GM21786 (cell line): ENCODE results near the gene RUFY1.

Source experiments
- ATAC-seq: cut with Tn5 transposase; IDR thresholded peaks from one replicate; pipeline ENCODE4 v1.9.1; 2021; ENCODE audit not compliant: unreplicated experiment

Gene RUFY1

DNA sequence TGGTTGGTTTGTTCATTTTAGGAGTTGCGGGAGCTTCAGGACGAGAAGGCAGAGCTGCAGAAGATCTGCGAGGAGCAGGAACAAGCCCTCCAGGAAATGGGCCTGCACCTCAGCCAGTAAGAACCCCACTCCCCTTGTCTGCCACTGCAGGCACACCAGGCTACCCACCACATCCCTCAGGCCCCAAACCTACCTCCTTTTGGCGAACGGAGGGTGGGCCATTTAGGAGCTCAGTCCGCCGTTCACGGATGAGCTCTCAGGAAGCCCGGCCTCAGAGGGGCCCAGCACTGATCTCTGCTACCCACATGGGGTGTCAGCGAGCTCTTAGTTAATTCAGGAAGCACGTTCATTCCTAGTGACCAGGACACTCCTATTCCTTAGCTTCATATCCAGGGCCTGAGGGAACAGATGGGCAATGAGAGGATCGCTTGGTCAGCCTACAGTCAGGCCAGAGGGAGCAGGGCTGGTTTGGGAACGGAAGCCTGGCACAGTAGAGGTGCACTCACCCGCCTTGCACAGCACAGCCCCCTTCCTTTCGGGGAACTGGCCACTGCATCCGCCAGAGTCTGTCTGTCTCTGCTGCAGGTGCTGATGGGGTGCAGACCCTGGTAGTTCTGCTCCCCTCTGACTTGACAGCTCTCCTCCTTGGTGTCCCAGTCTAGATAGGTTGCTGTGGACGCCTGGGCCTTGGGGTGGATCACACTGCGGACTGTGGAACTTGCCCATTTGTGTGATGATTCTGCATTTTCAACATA is 51.7 kb downstream of the RUFY1 start:
- ATAC-seq, result no peak

DNA sequence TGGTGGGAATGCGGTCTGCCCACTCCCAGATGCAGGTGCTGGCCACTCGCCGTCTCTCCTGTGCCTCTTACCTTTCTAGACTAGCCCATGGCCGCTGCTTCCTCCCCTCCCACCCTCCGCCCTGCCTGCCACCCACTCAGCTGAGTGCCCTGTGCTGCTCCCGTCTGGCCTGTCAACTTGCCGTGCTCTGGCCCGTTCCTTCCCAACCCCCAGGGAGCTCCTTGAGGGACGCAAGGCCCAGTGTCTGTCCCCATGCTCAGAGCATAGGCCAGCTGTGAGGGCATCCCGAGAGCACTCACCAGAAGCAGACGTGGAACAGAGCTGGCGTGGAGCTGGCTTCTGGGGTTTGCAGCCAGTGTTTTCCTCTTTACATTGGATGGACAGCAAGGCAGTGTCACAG is 53.0 kb downstream of the RUFY1 start:
- ATAC-seq, result no peak

DNA sequence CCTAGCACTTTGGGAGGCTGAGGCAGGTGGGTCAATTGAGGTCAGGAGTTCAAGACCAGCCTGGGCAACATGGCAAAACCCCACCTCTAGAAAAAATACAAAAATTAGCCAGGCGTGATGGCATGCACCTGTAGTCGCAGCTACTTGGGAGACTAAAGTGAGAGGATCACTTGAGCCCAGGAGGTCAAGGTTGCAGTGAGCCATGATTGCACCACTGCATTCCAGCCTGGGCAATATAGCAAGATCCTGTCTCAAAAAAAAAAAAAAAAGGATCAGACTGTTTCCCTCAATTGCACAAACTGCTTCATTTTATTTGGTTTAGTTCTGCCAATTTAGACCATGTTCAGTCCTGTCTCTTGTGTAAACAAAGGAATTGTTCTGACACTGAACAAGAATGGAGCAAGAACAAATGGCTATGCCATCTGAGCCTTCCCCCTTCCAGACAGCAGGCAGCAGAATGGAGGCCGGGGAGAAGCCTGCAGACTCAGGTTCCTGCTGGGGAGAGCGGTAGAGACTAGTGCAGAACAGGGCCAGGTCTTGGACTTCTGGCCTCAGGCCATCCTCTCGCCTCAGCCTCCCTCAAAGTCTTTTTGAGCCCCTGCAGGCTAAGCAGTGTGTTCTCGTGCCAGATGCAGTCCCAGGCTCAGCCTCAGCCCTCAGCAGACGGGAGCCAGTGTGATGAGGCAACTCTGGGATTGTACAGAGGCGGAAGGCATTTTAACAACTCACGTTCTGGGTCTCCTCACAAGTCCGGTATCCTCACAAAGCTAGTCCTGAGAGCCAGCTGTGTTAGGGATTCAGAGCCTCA is 54.9 kb downstream of the RUFY1 start:
- no peak for ATAC-seq

DNA sequence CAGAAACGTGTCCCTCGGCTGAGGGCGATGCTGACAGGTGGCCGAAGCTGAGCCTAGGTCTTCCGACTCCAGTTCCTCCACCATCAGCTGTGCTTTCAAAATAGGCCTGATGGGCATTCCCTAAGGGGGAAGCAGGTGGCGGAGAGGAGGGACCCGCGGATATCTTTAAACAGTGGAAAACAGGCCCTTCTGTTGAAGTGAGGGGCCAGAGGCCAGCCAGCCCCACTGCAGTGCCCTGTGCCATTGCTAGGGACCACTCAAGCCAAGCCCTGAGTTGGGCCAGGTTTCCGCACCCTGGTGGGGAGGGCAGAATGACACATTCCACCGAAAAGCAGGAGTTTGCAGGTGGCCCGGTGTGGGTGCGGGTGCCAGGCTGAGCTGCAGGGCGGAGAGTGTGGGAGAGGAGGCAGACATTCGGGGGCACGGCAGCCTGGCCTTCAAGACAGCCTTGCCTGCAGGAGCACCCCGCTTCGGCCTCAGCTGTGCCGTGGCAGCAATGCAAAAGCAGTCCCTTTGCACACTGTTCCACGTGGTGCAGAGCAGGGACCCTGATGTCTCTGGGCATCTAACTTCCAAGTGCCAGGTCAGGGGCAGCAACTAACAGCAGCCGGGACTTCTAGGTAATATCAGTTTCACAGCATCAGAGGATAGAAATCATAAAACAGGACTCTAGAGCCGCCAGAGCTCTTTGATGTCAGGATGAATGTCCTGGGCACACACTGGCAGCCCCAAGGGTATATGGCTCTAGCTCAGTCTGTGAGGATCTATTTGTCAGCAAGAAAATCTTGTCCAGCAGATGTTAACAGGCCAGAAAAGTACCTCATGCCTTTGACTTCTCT is 55.9 kb downstream of the RUFY1 start:
- ATAC-seq, result no peak

DNA sequence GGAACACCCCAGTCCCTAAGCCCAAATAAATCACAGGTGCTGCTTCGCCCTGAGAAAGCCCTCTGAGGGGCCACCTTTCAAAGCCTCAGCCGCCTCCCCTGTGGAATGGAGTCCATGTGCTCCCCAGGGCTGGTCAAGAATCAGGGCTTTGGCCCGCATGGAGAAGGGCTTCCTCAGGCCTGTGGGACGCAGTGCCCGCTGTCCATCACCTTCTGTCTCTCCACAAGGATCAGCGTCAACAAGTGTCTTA is 56.5 kb downstream of the RUFY1 start:
- ATAC-seq, result no peak

DNA sequence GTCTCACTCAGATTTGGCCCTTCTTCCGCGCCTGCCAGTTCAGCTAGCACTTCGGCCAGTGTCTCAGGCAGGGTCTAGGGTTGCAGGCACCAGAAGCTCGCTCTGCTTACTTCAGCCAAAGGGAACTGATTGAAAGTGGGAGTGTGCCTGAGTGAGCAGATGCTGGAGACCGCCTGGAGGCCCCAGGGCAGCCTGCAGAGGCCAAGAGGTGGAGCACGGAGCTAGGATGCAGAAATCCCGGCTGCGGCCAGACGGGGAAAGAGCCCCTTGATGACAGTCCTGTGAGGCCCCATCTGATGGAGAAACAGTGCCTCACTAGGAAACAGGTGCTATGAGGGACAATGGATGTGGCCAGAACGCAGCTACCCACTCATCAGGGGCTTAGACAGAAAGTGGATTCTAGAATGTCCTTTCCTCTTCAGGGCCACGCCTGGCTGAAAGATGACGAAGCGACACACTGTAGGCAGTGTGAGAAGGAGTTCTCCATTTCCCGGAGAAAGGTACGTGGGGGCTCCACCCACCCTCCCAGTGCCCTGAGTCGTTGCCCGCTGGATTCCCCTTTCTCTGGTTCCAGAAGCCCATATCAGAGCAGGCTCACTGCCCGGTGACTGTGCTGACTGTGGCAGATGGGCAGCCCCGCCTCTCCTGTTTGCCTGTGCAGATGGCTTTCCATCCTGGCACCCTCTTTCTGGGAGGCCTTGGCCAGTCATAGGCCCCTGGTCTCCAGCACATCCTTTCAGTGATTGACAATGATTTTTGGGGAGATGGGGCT is 57.0 kb downstream of the RUFY1 start:
- no peak for ATAC-seq

DNA sequence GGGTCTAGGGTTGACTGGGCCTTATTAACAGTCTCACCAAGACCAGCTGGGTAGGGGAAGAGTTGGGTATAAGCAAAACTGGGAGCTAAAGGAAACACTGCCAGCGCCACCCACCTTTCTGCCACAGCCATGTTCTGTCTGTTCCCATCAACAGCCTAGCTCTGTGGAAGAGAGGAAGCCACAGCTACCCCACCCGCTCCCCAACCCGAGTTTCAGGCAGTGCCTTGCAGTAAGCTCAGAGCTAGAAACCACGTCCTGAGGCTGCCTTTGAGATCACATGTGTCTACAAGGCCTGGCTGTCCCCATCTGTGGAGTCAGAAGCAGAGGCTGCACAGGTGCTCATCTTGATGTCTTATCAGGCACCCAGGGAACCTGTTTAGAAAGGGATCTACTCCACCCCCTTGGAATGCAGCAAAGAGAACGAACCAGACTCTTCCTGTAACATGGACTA is 57.8 kb downstream of the RUFY1 start:
- ATAC-seq, result no peak

DNA sequence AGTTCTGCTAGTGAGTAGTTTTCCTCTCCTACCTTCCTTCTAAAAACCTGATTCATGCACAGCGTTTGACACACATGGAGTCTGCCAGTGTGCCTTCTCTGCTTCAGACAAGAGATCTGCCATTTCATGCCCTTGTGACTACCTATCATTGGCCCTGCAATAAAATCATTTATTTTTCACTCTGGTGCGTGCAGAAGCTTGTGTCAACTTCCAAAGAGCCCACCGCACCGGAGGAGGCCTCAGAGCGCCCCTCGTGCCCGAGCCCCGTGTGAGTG is 59.4 kb downstream of the RUFY1 start:
- no peak for ATAC-seq

DNA sequence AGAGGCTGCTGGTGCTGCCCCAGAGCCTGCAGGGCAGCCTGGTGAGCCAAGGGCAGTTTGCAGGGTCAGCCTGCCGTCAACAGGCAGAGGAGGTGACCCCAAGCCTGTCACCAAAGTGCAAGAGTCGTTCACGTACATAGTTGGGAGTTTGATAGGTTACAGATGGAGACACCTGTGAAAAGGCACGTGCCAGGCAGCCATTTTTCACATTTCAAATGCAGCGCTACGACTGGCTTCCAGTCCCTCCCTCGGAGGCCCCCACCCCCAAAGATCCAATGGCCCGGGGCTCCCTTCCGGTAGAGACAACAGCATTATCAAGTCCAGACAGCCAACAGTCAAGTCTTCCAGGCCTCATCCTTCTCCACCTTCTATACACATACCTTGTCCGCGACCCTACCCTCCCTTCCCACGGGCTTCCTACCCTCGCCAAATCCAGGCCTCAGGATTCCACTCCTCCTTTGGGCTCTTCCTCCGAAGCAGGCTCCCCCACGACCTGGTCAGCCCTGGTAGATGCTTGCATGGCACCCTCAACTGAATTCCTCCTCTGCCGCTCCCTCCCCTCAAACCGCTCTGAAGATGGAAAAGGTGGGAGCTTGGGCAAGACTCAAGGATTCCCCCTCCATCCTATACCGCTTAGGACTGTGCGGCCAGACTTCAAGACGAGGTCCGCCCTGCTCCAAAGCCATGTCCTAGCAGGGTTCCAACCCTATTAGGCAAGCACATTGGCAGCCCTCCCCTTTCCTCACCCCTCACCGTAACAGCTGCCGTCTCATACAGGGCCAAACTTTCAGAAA is 60.0 kb downstream of the RUFY1 start:
- no peak for ATAC-seq

DNA sequence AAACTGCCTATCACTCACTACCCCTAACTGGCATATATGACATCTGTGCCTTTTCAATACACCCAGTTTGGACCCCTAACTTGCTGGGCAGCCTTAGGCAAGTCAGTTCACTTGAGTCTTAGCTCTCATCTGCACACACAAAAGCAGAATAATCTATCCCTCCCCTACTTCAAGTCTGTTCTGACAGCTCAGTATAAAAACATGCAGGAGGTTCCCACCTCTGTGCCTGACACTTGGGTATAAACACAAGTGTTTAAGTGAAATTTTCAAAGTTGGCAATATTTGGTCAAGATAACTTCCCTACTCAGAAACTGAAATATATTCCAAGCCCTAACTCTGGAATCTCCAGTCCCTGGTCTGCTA is 60.5 kb downstream of the RUFY1 start:
- no peak for ATAC-seq

DNA sequence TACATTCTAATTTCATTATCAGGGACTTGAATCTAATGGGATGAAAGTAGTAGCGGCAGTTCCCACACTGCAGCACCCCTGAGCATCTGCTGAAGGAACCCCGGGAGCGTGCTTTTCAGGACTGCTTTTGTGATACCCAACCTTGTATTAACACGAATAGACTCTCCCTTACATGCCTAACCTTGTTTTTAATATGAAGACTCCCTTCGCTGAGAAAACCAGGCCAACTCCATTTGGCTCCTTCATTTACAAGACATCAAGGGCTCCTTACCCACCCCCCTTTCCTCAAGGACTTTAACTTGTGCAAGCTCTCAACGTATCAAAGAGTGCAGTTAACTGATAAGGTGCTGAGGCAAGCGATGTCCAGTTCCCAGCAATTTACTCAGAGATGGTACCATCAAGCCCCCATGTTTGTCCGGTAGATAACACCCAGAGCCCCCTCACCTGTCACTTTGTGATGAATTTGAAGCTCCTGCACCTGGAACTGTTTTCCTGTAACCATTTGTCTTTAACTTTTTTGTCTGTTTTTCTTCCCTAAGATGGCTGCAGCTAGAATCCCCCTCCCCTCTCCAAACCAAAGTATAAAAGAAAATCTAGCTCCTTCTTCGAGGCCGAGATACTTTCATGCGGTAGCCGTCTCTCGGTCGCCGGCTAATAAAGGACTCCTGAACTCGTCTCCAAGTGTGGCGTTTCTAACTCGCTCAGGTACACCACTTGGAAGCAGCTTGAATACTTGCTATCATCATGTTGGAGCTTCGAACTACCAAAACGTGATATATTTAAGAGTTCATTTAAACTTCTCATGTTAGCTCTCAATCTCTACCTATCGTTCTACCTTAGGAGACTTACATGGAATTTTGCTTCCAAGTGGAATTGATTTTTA is 62.5 kb downstream of the RUFY1 start:
- no peak for ATAC-seq

DNA sequence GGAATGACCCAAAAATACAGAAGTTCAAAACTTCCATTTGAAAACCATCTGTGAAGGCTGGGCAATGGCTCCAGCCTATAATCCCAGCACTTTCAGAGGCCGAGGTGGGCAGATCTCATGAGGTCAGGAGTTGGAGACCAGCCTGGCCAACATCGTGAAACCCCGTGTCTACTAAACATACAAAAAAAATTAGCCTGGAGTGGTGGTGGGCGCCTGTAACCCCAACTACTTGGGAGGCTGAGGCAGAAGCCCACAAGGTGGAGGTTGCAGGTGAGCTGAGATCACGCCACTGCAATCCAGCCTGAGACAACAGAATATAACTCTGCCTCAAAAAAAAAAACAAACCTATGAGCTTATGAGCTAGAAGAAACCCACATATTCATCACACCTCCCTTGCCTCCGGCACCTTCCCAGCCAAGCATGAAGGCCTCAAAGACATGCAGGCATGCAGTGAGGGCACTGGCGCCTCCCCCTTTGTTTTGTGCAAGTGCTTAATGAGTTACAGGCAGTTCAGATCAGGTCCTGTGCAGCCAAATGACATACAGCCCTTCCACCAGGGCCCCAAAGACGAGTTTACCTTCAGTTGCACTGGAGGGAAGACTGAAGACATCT is 63.2 kb downstream of the RUFY1 start:
- ATAC-seq, result no peak

DNA sequence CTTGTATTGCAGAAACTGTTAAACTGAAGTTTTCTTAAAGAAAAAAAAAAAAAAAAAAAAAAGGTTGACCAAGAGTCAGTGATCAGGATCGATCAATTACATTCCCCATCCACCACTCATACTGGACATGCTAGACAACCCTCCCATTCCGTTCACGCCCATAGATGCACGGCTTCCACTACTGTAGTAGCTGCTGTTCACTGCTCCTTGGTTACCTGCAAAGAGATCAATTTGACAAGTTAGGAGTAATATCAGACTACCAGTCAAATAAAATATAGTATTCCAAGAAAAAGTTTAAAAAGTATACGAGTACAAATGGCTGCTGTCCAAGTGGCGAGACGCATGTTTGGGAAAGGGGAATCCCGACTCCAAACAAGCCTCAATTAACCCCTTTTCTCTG is 64.4 kb downstream of the RUFY1 start:
- ATAC-seq, result no peak

DNA sequence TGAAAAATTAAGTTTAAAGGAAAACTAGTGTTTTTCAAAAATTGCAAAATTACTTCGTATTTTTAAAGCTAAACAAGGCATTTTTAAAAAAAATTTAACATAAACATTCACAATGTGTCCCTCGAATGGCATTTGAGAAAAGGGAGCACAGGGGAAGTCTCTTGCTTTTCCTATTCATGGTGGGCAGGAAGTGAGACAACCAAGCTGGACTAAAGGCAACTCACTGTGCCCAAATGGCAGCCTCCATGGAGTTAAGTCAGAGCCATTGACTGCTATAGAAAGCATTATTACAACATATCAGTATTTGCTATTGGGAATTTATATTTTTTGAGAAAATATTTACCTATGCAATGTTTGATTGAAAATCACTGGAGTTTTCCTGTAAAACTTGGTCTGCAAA is 64.8 kb downstream of the RUFY1 start:
- ATAC-seq, result no peak

DNA sequence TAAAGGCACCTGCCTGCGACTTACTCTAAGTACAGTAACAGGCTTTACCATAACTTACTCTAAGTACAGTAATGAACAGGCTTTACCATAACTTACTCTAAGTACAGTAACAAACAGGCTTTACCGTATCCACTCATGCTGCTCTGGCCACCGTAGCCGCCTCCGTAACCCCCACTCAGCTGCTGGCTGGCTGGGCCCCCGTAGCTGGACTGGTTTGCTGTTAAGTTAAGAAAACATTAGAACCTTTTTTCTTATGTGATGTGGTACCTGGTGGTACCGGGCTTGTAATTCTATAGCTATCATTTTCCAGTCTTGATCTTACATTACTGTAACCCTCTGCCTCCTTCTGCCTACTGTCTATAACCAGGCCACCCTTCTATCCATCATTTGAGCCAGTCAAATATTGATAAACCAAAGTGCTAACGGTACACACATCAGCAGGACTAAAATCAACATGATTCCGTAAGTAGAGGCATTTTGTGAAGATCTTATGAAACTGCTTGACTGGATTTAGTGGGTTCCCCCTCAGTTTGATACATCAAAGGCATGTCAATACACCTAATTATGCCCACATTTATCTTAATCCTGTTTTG is 65.7 kb downstream of the RUFY1 start:
- no peak for ATAC-seq

DNA sequence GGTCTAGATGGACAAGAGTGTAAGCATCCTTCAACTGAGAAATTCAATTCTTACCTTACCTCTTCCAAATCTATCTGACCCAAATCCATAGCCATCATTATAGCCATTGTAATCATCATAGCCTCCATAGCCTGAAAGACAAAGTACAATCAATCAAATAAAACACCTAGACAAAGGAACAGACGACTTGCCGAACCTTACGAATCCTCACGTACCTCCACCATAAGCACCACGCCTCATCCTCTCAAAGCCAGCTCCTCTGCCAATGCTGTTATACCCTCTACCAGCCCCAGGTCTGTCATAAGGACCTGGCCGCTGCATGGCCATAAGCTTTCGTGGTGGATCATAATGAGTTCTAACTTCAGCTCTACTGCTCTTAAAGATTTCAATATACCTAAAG is 67.6 kb downstream of the RUFY1 start:
- ATAC-seq, result no peak

DNA sequence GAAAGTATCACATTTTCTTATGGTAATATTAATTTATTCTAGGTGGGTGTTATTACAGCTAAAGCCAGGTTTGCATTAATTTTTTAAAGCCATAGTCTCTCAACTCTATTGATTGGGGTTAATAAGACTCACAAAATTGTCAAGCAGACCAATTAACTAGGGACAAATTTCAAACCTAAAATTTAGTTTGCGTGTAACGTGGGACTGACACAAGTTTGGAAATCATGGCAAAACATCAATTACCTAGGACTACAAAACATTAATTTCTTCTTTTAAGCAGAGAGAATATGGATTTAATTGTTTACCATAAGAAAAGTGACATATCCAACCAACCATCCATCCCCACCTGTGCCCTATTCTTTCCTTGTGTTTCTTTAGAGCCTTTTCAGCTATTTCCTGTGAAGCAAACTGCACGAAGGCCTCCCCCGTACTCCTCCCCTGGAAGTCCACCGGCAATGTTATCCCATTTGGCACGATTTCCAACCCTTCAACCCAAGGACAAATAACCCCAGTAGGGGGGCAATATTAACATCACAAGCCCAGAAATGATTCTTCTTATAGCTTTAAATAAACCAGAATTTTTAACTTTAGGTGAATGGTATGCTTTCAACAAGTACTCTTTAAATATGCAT is 68.7 kb downstream of the RUFY1 start:
- no peak for ATAC-seq

DNA sequence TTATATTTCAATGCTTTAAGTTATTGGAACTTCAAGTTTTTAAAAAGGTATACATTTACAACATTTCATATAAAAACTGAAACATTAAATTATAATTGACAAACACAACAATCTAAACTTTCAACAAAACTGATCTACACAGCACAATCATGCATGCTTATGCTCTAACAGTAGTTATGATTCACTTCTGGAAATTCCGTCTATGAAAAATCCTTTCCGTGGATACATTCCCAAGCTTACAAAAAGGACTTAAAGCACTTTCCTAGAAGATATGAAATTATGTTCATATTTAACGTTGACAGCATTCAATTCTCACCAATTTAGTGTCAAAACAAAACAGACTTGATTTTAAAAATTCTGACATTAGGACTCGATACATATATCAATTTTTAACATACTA is 69.4 kb downstream of the RUFY1 start:
- ATAC-seq, result no peak
